Keratinocyte (primary cell): ENCODE data around the gene TARS3. TPM values are rescaled to one million over a fixed set of nuclear protein-coding genes. Genes with fewer than 3 reads are reported as not detected.
"Not testable (repeated sequence)": the region's sequence is repeated elsewhere in the genome, so short reads cannot be mapped to it uniquely, and the experiment has no call there.

Experiments used
- DNase-seq: peaks from one replicate; pipeline ENCODE4 v3.0.0-alpha.2; 2011; ENCODE audit warnings: low read depth, missing footprints, low spot score
- FAIRE-seq: peaks from 2 replicates; lab custom pipeline; 2011; peaks lifted over from hg19 to GRCh38; lab: Jason Lieb, UNC
- H2AFZ ChIP-seq: 2 replicates; pipeline ENCODE4 v1.6.0; 2012; ENCODE audit warnings: low read length, control low read depth, inconsistent platforms; ENCODE audit not compliant: control insufficient read depth
- H3K27ac ChIP-seq: 2 replicates; pipeline ENCODE4 v1.5.1; 2011; ENCODE audit warnings: low read length; ENCODE audit not compliant: control insufficient read depth, insufficient read depth
- H3K27me3 ChIP-seq: 3 replicates; pipeline ENCODE4 v1.6.0; 2011; ENCODE audit warnings: low read length; ENCODE audit not compliant: control insufficient read depth, insufficient read depth; ENCODE audit errors: extremely low read depth
- H3K36me3 ChIP-seq, 2 experiments: 2 replicates in 1 of 2; 3 replicates in 1 of 2; pipeline ENCODE4 v1.5.1; 2011; ENCODE audit warnings: low read length in 2 of 2, mild to moderate bottlenecking in 1 of 2; ENCODE audit not compliant: control insufficient read depth in 2 of 2, insufficient read depth in 2 of 2; ENCODE audit errors: extremely low read depth in 1 of 2
- H3K4me1 ChIP-seq: 3 replicates; pipeline ENCODE4 v1.5.1; 2011; ENCODE audit warnings: low read length; ENCODE audit not compliant: control insufficient read depth, insufficient read depth; ENCODE audit errors: extremely low read depth
- H3K4me2 ChIP-seq: 3 replicates; pipeline ENCODE4 v1.6.0; 2011; ENCODE audit warnings: low read depth, low read length; ENCODE audit not compliant: control insufficient read depth, insufficient read depth; ENCODE audit errors: extremely low read depth
- H3K4me3 ChIP-seq, 3 experiments: fragments of 200-600 bp in 1 of 3; sonication (generic) in 1 of 3; 2 replicates in 2 of 3; 3 replicates in 1 of 3; pipeline ENCODE4 v1.5.1; 2011 to 2016; ENCODE audit warnings: low read length in 3 of 3, mild to moderate bottlenecking in 3 of 3, control low read depth in 2 of 3, inconsistent platforms in 1 of 3, low read depth in 1 of 3, mixed read lengths in 1 of 3, mixed run types in 1 of 3, moderate library complexity in 1 of 3; ENCODE audit not compliant: control insufficient read depth in 2 of 3, insufficient read depth in 2 of 3; ENCODE audit errors: extremely low read depth in 1 of 3
- H3K79me2 ChIP-seq: 2 replicates; pipeline ENCODE4 v1.6.0; 2012; ENCODE audit warnings: low read length; ENCODE audit not compliant: control insufficient read depth, insufficient read depth
- H3K9ac ChIP-seq: 3 replicates; pipeline ENCODE4 v1.6.0; 2011; ENCODE audit warnings: low read length; ENCODE audit not compliant: control insufficient read depth, insufficient read depth; ENCODE audit errors: extremely low read depth
- H3K9me1 ChIP-seq: 3 replicates; pipeline ENCODE4 v1.6.0; 2011; ENCODE audit warnings: low read length; ENCODE audit not compliant: control insufficient read depth, insufficient read depth; ENCODE audit errors: extremely low read depth
- H3K9me3 ChIP-seq: 2 replicates; pipeline ENCODE4 v1.5.1; 2012; ENCODE audit warnings: low read depth, low read length; ENCODE audit not compliant: control insufficient read depth
- H4K20me1 ChIP-seq: 3 replicates; pipeline ENCODE4 v1.6.0; 2011; ENCODE audit warnings: low read length; ENCODE audit not compliant: control insufficient read depth, insufficient read depth; ENCODE audit errors: extremely low read depth
- EZH2 ChIP-seq: IDR thresholded peaks from one replicate; pipeline ENCODE4 v1.6.1; 2012; ENCODE audit warnings: inconsistent platforms, mild to moderate bottlenecking, low read length, moderate library complexity
- dilution Hi-C: fragments of 300-500 bp; cut with MboI; formaldehyde crosslinking; loops from one replicate; pipeline ENCODE4 v1.7.0; 2020; ENCODE audit warnings: low sequenced_read_pairs; ENCODE audit not compliant: extremely low pct_ligation_motif_present
- polyA plus RNA-seq, 5 experiments: library from polyadenylated mRNA; depleted of rRNA in 3 of 5; stranded (reverse) in 3 of 5; stranded (forward) in 1 of 5; unstranded in 1 of 5; fragments of >200 nt; gene quantifications; 1 replicate in 1 of 5; 2 replicates in 3 of 5; 3 replicates in 1 of 5; pipeline versions ENCODE4 v1.2.1 to v1.2.3, GENCODE V29; 2011 to 2012; ENCODE audit warnings: missing spikeins in 2 of 5, low read depth in 1 of 5, low replicate concordance in 1 of 5
- TF ChIP-seq, protein P1 (sequence below), 3 experiments: IDR thresholded peaks in 1 of 3; conservative IDR thresholded peaks in 1 of 3; optimal IDR thresholded peaks in 1 of 3; 2 replicates in 2 of 3; 3 replicates in 1 of 3; pipeline versions ENCODE3 to v1.5.1; 2011; ENCODE audit warnings: low read length in 3 of 3, mild to moderate bottlenecking in 3 of 3, moderate library complexity in 2 of 3, control low read depth in 1 of 3, inconsistent platforms in 1 of 3; ENCODE audit not compliant: insufficient read depth in 2 of 3; ENCODE audit errors: extremely low read depth in 1 of 3

The TARS3 gene
- polyA plus RNA-seq, 1 donor (not counting 4 experiments of a cell fraction or from before 2014, with no cell fraction given): 3.9 TPM

GRCh38 chr15:101772921-101773320 is 48.6 kb upstream of the TARS3 start:
- Histone ChIP-seq H3K79me2 (no peaks in the 10 kb centered on the region), H3K9me3 (no peaks in the 10 kb centered on the region), H3K9ac (no peak overlapping the region), H3K27ac (no peak overlapping the region), H3K36me3 (no peaks in the 10 kb centered on the region), H3K4me2 (no peak overlapping the region), H4K20me1 (no peaks in the 10 kb centered on the region), H3K27me3 (peaks cover 3% of the 10 kb centered on the region), H3K4me3 (no peak overlapping the region), H3K4me1 (no peaks in the 10 kb centered on the region), H3K9me1 (no peaks in the 10 kb centered on the region), H2AFZ (no peak overlapping the region)
- no peak for FAIRE-seq
- dilution Hi-C loops: no loop called here
- TF ChIP-seq, protein P1, sequence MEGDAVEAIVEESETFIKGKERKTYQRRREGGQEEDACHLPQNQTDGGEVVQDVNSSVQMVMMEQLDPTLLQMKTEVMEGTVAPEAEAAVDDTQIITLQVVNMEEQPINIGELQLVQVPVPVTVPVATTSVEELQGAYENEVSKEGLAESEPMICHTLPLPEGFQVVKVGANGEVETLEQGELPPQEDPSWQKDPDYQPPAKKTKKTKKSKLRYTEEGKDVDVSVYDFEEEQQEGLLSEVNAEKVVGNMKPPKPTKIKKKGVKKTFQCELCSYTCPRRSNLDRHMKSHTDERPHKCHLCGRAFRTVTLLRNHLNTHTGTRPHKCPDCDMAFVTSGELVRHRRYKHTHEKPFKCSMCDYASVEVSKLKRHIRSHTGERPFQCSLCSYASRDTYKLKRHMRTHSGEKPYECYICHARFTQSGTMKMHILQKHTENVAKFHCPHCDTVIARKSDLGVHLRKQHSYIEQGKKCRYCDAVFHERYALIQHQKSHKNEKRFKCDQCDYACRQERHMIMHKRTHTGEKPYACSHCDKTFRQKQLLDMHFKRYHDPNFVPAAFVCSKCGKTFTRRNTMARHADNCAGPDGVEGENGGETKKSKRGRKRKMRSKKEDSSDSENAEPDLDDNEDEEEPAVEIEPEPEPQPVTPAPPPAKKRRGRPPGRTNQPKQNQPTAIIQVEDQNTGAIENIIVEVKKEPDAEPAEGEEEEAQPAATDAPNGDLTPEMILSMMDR (optimal IDR thresholded peaks at IDR 0.05 in 1 of 3, IDR thresholded peaks at IDR 0.05 in 1 of 3, conservative IDR thresholded peaks at IDR 0.05 in 1 of 3; ENCODE audit: extremely low read depth in 1 of 3, insufficient read depth in 2 of 3, low read length in 3 of 3): no peak
- no peak for TF ChIP-seq EZH2
- DNase-seq: no peak

GRCh38 chr15:101767083-101767640 is 42.9 kb upstream of the TARS3 start:
- H3K36me3 ChIP-seq, H3K9ac ChIP-seq, H3K27me3 ChIP-seq, FAIRE-seq, H3K9me1 ChIP-seq, H3K4me3 ChIP-seq, H3K4me2 ChIP-seq, H3K9me3 ChIP-seq, H4K20me1 ChIP-seq, H3K79me2 ChIP-seq, H3K27ac ChIP-seq, dilution Hi-C loops, H3K4me1 ChIP-seq, DNase-seq, H2AFZ ChIP-seq: not testable (repeated sequence)
